HG03571 (cell line): ENCODE measurements around the gene ZMPSTE24.
A peak's percentile ranks its signal among the peaks of the same experiment; 100 is the strongest.
"Not testable (repeated sequence)": the region's sequence is repeated elsewhere in the genome, so short reads cannot be mapped to it uniquely, and the experiment has no call there.

ENCODE experiments used
- ATAC-seq: cut with Tn5 transposase; IDR thresholded peaks from one replicate; pipeline ENCODE4 v1.9.1; 2021; ENCODE audit not compliant: unreplicated experiment

Gene ZMPSTE24

DNA sequence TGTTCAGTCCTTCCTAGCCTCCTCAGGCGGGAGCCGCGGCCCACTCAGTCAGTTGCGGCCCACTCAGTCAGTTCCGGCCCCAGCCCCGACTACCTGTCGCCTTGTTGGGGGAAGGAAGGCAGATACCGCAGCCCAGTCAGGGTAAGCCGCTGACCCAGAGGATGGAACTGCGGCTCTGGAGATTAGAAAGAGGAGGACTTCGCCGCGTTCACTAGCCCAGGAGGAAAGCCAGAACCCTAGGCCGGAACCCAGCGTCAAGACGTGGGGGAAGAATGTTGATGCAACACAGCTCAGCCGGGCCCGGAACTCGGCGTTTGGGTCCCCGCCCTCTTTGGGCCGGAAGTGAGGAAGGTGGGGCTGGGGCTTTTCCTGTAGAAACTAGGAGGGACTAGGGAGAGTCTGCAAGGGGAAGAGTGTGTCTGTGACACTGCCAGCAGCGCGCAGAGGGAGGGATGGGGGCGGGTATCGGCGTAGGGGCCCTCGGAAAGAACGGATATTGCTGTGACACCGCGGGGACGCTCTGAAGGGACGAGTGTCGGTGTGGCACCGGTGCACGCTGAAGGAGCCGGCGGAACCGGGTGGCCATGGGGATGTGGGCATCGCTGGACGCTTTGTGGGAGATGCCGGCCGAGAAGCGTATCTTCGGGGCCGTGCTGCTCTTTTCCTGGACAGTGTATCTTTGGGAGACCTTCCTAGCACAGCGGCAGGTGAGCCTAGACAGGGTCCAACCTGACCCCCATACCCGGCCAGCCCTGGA lies at the start of gene ZMPSTE24:
TSS of gene ZMPSTE24 (plus strand) at position 549 of the 757 bp plus-strand sequence. CDS start at position 585, 36 bp downstream.
- peak; percentile 84 for ATAC-seq

DNA sequence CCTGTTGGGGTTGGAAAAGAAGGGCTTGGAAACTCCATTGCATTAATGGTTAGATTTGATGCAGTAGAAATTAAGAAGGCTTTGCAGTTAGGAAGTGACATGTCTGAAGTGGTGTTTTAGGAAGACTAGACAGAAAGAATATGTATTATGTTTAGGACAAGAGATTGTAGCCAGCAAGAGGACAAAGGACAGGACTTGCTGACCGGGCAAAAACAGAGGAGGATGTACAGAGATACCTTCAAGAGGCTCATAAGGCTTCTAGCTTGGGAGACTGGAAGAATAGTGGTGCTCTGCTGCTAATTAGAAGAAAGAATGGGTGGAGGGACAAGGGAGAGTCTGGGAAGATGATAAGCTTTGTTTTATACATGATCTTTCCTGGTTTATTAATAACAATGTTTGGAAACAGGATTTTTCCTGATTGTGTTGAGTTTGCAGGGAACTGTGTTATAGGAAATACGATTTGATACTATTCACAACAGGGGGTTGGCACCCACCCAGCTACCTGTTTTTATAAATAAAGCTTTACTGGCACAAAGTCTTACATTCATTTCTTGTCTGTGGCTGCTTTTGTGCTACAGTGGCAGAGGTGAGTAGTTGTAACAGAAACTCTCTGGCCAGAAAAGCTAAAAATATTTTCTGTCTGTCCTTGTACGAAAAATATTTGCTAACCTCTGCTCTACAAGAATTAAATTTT lies 47.4 kb upstream of the ZMPSTE24 start:
- ATAC-seq: no peak

DNA sequence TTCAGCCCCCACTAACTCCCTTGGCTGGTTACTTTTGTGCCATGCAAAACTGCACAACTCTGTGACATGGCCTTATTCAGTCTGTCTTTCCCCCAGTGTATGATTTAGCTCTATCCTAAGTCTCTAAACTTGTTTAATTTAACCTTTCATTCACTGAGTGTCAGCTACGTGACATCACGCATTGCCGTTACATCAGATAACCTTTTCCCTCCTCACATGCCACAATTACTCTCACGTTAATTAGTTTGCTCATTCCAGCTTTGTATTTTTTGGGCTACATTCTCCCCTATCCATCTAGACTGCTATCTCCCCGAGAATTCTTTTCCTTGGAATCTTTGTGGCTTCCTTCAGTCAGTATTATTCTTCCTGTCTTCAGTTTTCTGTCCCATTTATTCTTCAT lies 39.7 kb upstream of the ZMPSTE24 start:
- ATAC-seq: no peak

DNA sequence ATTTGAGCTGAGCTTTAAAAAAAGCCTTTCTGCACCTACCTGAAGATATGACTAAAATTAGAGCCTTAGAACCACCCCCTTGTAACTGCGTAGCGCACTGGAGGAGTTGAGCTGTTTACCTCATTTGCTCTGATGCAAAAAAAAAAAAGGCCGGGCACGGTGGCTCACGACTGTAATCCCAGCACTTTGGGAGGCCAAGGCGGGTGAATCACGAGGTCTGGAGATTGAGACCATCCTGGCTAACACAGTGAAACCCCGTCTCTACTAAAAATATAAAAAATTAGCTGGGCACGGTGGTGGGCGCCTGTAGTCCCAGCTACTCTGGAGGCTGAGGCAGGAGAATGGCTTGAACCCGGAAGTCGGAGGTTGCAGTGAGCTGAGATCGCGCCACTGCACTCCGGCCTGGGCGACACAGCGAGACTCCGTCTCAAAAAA lies 36.5 kb upstream of the ZMPSTE24 start:
- not testable (repeated sequence) for ATAC-seq

DNA sequence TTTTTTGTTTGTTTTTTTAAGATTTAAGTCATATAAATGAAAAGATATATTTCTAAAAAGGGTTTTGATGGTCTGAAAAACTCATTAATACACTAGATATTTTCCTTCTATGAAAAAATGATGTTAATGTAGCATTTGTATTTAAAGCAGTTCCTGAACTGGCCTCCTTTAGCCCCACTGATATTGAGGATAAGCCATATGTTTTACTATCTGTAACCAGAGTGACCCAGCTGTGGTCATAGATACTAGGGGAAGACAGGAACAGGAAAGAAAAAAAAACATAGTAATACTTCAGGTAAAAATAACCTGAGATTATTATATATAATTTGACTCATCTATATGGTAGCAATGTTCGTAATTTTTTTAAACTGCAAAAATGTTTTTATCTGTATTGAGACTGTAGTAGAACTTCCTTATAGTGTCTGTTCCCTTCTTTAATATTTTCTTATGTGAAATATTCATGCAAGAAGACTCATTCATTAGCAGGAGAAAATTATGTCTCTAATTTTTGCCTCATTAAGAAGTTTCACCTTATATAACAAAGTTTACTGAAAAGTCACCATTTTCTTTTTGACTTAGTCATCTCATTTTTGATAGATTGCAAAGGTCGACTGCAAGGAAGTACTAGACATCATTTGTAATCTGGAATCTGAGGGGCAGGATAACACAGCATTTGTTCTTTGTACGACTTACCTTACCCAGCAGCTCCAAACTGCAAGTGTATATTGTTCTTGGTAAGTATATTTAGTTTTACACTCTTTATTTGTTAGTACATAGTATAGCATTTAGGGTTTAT lies 35.9 kb upstream of the ZMPSTE24 start:
- no peak for ATAC-seq

DNA sequence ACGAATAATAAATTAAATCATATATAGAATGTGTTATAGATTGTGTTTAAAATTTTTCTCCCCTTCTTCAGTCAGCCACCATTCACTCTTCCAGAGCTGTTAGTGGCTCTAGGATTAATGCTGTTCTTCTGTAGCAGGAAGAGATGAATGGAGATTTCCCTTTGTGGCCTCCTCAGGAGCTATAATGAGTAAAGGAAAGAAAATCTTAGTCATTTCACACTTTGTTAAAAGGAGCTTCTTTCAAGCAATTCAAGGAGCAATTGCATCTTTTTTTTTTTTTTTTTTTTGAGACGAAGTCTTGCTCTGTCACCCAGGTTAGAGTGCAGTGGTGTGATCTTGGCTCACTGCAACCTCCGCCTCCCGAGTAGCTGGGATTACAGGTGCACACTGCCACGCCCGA lies 34.0 kb upstream of the ZMPSTE24 start:
- no peak for ATAC-seq

DNA sequence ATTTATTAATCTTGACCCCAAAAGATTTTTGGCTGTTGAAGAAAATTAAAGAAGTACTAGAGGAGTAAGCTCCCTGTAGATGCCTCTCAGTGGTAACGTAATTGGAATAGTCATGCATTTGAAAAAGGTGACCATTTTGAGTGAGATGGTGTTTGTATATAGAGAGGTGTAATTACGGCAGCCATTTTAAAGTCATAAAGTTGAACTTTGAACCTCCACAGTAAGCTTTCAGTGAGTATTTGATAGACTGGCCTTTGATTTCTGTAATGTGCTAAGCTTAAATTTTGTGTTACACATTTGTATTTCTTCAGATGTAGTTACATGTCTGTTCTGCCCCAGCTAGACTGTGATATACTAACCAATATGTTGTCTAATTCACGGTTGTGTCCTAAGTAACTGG lies 31.8 kb upstream of the ZMPSTE24 start:
- no peak for ATAC-seq

DNA sequence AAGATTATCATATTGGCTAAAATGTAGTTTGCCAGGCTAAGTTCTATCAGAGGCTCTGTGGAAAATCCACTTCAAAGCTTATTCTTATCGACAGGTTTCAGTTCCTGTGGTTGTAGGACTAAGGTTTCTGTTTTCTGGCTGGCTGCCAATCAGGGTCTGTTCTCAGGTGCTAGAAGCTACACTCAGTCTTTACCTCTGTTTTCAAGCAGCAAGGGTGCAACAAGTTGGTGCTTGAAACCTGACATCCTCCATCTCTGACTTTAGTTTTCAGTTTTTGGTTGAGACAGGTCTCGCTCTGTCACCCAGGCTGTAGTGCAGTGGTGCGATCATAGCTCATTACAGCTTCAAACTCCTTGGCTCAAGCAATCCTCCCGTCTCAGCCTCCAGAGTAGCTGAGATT lies 25.6 kb upstream of the ZMPSTE24 start:
- peak; percentile 82 for ATAC-seq

DNA sequence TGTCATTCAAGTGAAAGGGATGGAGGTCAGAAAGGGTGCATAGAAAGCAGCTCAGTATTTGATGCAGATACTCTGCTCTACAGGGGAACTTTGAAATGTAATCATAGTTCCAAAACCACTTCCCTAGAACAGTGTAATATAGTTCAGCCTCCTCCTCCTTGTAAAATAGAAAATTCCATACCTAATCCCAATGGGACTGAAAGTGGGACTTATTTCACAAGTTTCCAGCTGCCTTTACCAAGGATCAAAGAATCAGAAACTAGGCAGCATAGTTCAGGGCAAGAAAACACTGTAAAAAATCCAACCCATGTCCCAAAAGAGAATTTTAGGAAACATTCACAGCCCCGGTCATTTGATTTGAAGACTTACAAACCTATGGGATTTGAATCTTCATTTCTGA lies 18.4 kb upstream of the ZMPSTE24 start:
- ATAC-seq: no peak

DNA sequence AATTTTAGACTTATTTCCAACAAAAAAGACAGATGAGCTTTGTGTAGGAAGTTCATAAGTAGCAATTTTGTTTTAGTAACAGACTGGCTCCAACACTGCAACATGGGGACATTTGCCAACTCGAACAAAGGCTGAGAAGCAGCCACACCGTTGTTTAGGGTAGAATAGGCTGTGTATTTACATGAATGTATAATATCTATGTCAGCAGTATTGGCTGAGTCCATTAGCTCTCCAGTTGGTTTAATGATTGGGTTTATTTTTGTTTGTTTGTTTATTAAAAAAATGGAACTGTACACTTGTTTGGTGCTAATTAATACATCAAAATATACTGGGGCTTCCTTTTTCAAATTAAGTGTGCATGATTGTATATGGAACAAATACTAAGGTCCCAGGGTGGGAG lies 17.6 kb upstream of the ZMPSTE24 start:
- ATAC-seq: no peak

DNA sequence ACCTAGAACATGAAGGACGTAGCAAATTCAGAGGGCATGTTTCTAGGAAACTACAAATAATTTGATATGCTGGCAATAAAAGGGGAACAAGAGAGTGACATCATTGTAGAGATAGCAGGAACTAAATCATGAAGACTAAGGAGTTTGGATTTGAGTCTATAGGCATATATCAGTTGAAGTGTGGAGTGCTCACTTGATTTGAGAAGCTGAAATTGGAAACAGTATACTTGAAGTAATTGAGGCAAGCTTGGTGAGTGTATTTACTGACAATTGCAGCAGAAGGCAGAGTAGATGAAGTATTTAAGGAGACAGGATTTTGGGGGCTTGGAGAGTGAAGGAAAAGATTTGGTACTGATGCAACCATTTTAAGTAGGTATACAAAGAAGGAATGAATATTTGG lies 16.7 kb upstream of the ZMPSTE24 start:
- peak; percentile 26 for ATAC-seq

DNA sequence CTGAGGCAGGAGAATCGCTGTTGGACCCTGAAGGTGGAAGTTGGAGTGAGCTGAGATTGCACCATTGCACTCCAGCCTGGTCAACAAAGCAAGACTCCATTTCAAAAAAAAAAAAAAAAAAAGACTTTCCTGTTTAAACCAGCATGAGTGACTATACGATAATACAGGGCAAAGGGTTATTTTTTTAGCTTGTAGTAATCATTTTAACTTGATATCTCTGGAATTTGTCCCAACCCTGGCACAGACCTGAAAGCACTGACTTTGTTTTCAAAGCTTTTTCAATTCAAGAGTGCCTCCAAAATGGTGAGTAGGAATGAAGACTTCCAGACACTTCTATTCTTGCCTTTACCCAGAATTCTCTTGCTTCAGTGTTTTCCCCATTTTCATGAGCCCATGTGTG lies 14.7 kb upstream of the ZMPSTE24 start:
- ATAC-seq: no peak

DNA sequence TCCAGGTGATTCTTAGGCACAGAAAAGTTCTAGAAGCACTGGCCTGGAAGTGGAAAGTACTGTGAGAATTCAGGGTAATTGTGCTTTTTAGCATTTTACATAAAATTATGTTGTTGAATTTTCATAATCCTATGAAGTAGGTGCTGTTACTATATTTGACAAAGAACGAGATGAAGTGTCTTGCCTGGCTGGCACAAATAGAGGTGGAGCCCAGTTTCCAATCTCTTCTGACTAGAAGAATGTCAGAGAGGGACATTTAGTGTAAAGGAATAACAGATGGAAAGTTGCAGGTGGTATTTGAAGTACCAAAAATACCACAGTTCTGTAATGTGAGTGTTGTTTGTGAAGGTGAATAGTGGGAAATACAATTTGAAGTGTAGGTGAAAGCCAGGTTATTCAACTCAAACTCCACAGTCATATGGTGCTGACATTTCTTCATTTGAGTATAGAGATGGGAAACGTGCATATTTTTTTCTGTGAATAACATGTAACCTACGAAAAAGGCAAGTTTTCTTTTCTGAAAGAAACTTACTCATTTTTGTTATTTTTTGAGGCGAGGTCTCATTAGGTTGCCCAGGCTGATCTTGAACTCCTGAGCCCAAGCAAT lies 13.8 kb upstream of the ZMPSTE24 start:
- ATAC-seq: no peak

DNA sequence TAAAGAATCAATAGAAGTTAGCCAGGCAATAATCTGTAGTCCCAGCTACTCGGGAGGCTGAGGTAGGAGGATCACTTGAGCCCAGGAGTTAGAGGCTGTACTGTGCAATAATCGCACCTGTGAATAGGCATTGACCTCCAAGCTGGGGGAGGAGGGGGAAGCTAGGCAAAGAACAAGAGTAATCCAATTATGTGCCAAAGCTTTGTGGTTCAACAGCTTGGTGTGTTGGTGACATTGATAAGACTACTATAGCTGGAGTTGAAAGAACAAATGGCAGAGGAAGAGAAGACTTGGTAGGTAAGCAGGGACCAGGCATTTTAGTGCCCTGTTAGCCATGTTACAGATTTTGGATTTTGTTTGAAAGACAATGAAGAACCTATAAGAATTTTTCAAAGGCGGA lies 12.3 kb upstream of the ZMPSTE24 start:
- ATAC-seq: no peak

DNA sequence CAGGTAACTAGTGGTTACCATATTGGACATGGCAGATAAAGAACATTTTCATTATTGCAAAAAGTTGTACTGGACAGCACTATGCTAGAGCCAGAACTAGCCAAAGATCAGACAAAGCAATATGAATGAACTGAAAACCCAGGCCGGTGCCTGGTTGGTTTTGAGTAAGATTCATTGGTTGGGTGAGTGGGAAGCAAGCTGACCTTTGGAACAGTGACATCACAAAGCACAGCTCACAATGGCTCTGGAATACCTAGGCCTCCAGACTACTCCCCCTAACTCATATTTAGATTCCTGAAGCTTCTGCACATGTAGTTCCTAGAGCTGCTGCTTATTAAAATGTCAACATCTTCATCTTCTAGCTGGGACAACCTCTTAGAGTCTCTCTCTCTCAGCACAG lies 10.4 kb upstream of the ZMPSTE24 start, which contains the start of gene TMCO2:
TSS of gene TMCO2 (plus strand) at position 283 of the 400 bp plus-strand sequence. CDS start at position 340, 57 bp downstream.
- ATAC-seq: no peak

DNA sequence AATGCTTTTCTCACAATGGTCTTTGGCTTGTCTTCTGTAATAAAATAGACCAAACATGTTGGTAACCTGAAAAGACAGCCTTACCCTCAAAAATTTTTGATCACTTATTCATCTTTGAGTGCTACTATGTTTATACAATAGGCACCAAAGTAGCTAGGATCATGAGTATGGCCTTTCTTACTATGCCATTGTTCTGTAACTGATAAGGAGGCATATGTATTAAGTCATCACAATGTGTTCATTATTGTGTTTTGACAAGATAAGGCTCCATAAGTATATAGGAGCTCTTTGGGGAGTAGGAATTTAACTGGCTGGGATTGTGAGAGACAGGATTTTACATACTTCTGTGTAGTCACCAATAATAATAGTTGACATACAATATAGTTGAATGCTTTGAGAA lies 9.6 kb upstream of the ZMPSTE24 start:
- no peak for ATAC-seq

DNA sequence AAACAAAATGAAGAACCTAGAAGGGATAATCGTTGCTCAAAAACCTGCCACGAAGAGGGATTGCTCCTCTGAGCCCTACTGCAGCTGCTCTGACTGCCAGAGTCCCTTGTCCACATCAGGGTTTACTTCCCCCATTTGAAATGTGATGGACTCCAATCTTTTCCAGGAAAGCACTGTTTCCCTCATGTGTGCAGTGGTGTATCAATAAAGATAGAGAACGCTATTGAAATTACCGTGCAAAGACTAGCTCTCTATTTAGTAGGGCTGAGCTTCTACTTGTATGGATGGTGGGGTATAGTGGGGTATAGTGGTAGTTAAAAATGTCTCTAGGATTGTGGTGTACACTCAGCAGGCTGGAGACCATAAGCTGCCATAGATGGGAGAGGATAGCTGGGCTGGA lies 6.6 kb upstream of the ZMPSTE24 start:
- ATAC-seq: no peak

DNA sequence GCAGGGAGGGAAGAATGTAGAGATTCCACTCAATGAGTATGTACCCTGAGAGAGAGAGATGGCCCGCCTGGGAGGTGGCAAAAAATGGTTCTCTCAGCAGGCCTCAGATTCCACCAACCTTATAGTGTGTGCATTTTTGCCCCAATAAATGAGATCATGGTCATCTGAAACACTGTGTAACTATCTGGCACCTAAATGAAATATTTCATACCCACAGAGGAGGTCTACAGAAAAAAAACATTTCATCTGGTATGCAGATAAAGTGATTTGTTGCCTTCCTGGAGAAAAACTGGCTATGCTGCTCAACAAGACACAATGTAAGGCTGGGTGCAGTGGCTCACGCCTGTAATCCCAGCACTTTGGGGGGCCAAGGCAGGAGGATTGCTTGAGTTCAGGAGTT lies 5.4 kb upstream of the ZMPSTE24 start:
- no peak for ATAC-seq

DNA sequence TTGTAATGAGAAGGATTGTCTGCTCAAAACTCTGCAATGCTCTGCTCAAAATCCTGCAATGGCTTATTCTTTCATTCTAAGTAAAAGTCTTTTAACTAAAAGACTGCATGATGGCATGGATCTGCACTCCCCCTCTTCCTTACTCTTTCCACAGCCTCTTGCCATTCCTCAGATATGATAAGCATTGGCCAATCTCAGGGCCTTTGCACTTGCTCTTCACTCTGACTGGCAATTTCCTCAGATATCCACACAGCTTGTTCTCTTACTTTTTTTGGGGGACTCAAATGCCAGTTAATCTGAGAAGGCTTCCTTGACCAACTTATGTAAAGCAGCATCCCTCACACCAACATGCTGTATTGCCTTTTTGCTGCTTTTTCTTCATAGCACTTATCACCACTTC lies 2.8 kb upstream of the ZMPSTE24 start:
- no peak for ATAC-seq

DNA sequence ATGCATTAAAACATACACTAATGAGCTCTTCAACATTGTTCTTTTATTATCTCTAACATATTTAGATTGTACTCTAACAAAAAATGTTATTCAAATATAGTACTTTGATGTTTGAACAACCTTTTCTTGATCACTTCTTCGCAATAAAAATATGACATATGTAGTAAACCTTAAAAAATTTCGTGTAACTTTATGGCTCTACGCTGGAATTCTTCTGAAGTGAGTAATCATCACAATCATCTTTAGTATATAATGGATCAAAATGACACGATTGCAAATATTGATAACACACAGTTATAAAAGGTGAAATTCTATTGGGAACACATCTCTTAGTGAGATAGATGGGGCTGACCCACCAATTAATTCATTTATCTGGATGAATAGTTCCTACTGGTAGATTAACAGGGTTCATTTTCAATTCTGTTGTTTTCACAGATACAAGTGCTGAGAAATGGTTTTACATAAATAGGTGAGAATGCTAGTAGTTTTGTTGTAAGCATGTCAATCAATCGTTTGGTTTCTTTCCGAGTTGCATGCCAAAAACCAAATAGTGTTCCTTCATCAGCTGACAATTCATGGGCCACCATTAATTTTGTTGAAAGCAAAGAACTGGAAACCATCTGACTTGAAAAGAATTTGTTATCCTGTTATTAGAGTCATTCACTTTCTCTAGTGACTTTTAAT lies 1.5 kb upstream of the ZMPSTE24 start:
- no peak for ATAC-seq

DNA sequence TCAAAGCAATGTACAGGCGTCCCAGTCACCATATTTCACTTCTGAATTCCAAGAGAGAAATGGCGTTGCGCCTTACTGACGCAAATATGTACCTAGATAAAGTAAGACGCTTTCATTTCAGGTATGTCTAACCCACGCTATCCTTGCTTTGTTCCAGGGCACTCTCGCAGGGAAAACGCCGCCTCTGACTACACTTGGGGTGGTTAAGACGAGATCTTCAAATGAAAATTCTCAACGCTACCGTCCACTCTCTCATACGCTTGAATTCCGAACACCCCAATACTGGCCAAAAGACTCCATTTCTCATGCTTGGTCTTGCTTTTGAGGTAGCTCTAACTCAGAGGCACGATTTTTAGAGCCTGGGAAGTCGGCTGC lies 736 bp upstream of the ZMPSTE24 start:
- ATAC-seq: peak; percentile 18
